A673 (cell line): ENCODE measurements around the gene QSOX2. TPM values are rescaled to one million over a fixed set of nuclear protein-coding genes. Genes with fewer than 3 reads are reported as not detected.

Experiments
- BruUV-seq: library from RNA; stranded (reverse); fragments of 400-500 nt; replicated peaks from 2 replicates; lab custom pipeline; 2021; lab: Mats Ljungman, UMichigan
- CTCF ChIA-PET: fragments of 300-600 bp; sonication (Branson Sonifier 250); formaldehyde crosslinking; loops from one replicate; lab custom pipeline; 2022; ENCODE audit warnings: antibody characterized with exemption; lab: Charles Lee
- POLR2A ChIA-PET: fragments of 300-600 bp; sonication (Branson Sonifier 250); formaldehyde crosslinking; loops from one replicate; lab custom pipeline; 2022; ENCODE audit warnings: antibody characterized with exemption; ENCODE audit not compliant: low non-redundant PET; lab: Charles Lee
- DNase-seq: peaks from one replicate; pipeline ENCODE4 v3.0.0-alpha.2; 2015; ENCODE audit warnings: low spot score
- H3K27ac ChIP-seq: fragments of 200-600 bp; sonication (generic); 2 replicates; pipeline ENCODE4 v1.5.1; 2016; ENCODE audit warnings: mixed run types, low read depth, mild to moderate bottlenecking, mixed read lengths, antibody characterized with exemption, low read length; ENCODE audit not compliant: poor library complexity, severe bottlenecking
- H3K27me3 ChIP-seq: fragments of 200-600 bp; sonication (generic); replicated peaks from 2 replicates; pipeline ENCODE4 v1.6.1; 2017; ENCODE audit warnings: mixed run types, low read depth, mild to moderate bottlenecking, mixed read lengths, antibody characterized with exemption, low read length; ENCODE audit not compliant: insufficient read depth, poor library complexity
- H3K36me3 ChIP-seq: fragments of 200-600 bp; sonication (generic); 2 replicates; pipeline ENCODE4 v1.6.1; 2016; ENCODE audit warnings: mixed run types, mild to moderate bottlenecking, mixed read lengths, antibody characterized with exemption, low read length; ENCODE audit not compliant: insufficient read depth, poor library complexity, severe bottlenecking
- H3K4me1 ChIP-seq: fragments of 200-600 bp; sonication (generic); 2 replicates; pipeline ENCODE4 v1.6.1; 2017; ENCODE audit warnings: mixed run types, mild to moderate bottlenecking, mixed read lengths, antibody characterized with exemption, low read length; ENCODE audit not compliant: insufficient read depth, poor library complexity, severe bottlenecking
- H3K4me3 ChIP-seq: fragments of 200-600 bp; sonication (generic); 2 replicates; pipeline ENCODE4 v1.5.1; 2016; ENCODE audit warnings: low read depth, mixed run types, mild to moderate bottlenecking, mixed read lengths, low read length; ENCODE audit not compliant: poor library complexity, severe bottlenecking
- H3K9me3 ChIP-seq: fragments of 200-600 bp; sonication (generic); 2 replicates; pipeline ENCODE4 v1.6.1; 2016; ENCODE audit warnings: mixed run types, low read depth, mild to moderate bottlenecking, mixed read lengths, antibody characterized with exemption, low read length; ENCODE audit not compliant: poor library complexity, severe bottlenecking
- EZH2 ChIP-seq: fragments of 200-600 bp; sonication (generic); IDR thresholded peaks from 2 replicates; pipeline ENCODE4 v1.6.1; 2017; ENCODE audit warnings: borderline replicate concordance, low read depth, mild to moderate bottlenecking, mixed read lengths, antibody characterized with exemption, low read length; ENCODE audit not compliant: poor library complexity, severe bottlenecking
- intact Hi-C: fragments of 100-400 bp; cut with micrococcal nuclease; formaldehyde crosslinking; loops from one replicate; pipeline ENCODE4 v1.10.0; 2022; ENCODE audit not compliant: unreplicated experiment
- total RNA-seq: library from RNA; stranded (reverse); gene quantifications from 2 replicates; pipeline ENCODE4 v1.2.3, GENCODE V29; 2021
- TF ChIP-seq, protein P1 (sequence below): fragments of 300-800, 200-600 bp; sonication (generic); conservative IDR thresholded peaks from 2 replicates; pipeline ENCODE4 v1.5.1; 2017; ENCODE audit warnings: low read depth, mild to moderate bottlenecking, antibody characterized with exemption, low read length, moderate library complexity, mixed read lengths

Gene QSOX2
- total RNA-seq, 1 experiment from 2014 or later, result 43.7 TPM

DNA sequence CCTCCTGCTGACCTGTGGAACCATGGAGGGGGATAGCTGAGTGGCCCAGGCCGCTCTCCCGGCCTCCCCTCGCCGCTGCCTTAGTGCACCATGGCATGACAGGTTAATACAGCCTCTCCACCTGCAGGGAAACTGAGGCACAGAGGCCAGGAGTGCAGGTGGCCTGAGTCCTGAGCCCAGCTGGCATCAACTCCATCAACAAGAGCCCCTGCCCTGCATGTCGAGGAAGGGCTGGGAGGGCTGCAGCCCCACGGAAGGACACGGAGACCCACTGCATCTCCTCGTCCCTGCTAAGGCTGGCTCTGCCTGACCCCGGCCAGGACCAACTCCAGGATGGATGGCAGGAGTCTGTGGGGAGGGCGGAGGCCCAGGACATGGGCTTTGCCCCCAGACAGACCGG lies 31.1 kb upstream of the QSOX2 start:
- Histone ChIP-seq H3K27ac (no peak overlapping the region), H3K27me3 (no peaks in the 10 kb centered on the region), H3K4me1 (no peaks in the 10 kb centered on the region), H3K36me3 (no peaks in the 10 kb centered on the region), H3K4me3 (no peak overlapping the region), H3K9me3 (no peaks in the 10 kb centered on the region)
- no peak for DNase-seq
- BruUV-seq, result no TSS peak
- TF ChIP-seq, protein P1, sequence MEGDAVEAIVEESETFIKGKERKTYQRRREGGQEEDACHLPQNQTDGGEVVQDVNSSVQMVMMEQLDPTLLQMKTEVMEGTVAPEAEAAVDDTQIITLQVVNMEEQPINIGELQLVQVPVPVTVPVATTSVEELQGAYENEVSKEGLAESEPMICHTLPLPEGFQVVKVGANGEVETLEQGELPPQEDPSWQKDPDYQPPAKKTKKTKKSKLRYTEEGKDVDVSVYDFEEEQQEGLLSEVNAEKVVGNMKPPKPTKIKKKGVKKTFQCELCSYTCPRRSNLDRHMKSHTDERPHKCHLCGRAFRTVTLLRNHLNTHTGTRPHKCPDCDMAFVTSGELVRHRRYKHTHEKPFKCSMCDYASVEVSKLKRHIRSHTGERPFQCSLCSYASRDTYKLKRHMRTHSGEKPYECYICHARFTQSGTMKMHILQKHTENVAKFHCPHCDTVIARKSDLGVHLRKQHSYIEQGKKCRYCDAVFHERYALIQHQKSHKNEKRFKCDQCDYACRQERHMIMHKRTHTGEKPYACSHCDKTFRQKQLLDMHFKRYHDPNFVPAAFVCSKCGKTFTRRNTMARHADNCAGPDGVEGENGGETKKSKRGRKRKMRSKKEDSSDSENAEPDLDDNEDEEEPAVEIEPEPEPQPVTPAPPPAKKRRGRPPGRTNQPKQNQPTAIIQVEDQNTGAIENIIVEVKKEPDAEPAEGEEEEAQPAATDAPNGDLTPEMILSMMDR, result no peak
- ChIA-PET CTCF (no interaction called here), POLR2A (no interaction called here)
- intact Hi-C loops, result no loop called here

DNA sequence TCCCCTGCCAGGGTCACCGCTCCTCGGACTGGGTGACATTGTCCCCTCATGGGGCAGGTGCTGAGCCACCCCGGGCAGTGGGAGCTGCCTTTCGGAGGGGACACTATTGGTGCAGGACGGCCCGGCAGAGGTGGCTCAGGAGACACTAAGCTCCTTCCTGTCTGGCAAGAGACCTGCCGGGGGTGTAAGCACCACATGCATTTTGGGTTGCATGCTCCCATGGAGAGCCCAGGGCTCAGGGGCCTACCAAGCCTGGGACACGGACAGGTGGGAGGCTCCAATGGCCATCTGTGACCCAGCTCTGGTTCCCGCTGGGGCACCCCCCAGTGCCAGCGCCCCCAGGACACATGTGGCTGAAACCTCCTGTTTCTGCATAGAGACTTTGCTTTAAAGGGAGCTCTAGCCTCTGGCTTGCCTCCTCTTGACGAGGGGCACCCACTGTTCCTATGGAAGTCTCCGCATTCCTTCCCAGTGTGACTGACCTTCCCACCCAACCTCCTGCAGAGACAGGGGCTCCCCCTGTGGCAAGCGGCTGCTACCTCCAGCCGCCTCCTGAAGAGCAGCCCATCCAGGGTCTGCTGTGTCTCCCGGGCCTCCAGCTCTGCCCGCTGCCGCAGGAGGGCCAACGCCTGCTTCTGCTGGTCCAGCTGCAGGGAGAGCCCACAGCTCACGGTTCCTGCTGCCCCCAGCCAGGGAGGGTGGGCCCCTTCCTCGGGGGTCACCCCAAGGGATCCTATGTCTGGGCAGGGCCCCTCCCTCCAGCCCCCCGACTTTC lies 30.2 kb upstream of the QSOX2 start:
- Histone ChIP-seq H3K27ac (no peak overlapping the region), H3K9me3 (no peaks in the 10 kb centered on the region), H3K4me1 (no peaks in the 10 kb centered on the region), H3K4me3 (no peak overlapping the region), H3K36me3 (no peaks in the 10 kb centered on the region), H3K27me3 (no peaks in the 10 kb centered on the region)
- CTCF ChIA-PET, result interaction anchor here (0.5 to 0.7 kb wide), 2 partner anchors 105 to 137 kb away, joined by 3 to 10 read pairs; no protein-coding TSS in a partner anchor
- TF ChIP-seq, protein P1, result no peak
- TF ChIP-seq EZH2, result no peak
- POLR2A ChIA-PET, result no interaction called here
- DNase-seq, result no peak
- no TSS peak for BruUV-seq
- intact Hi-C loops, result no loop called here

DNA sequence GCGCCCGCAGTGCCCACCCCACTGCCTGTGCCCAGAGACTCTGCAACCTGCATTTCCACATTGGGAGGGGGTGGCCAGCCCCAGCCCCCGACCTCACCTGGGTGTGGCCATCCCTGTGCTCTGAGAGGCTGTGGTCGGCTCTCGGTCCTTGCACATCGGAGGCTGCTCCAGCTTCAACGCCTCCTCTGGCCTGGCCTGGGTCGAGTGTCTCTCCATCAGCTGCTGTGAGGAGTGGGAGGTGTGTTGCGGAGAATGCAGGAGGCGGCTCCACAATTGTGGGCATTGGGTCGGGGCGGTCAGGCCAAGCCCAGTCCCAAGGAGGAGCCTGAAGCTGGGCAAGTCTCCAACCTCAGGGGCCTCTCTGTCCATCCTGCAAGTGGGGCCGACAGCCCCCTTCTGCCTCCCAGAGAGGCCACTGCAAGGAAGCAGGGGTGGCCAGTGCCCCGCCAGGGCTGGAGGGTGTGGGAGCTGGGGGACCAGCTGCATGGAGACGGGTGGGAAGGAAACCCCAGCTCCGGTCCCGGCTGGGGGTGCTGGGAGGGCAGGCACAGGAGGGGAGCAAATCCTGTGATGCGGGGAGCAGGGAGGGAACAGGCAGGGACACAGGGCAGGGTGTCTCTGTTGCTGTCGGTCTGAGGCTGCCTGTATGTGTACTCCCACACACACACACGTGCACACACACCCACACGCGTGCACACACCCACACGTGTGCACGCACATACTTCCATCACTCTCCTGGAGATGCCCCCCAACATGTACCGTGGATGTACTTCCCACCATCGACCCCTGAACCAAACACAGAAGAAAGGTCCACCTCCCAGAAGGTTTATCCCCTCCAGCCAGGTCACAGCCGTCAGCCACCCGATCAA lies 29.4 kb upstream of the QSOX2 start:
- no peaks in the 10 kb centered on the region for H3K4me1 ChIP-seq
- H3K36me3 ChIP-seq, result no peaks in the 10 kb centered on the region
- ChIA-PET POLR2A (no interaction called here), CTCF (interaction anchor here (0.5 kb wide), 1 partner anchor 136 kb away, joined by 10 read pairs; no protein-coding TSS in a partner anchor)
- intact Hi-C loops, result no loop called here
- no peaks in the 10 kb centered on the region for H3K9me3 ChIP-seq
- H3K27me3 ChIP-seq, result no peaks in the 10 kb centered on the region
- no TSS peak for BruUV-seq
- no peak overlapping the region for H3K4me3 ChIP-seq
- H3K27ac ChIP-seq, result no peak overlapping the region
- DNase-seq, result no peak
- no peak for TF ChIP-seq EZH2
- TF ChIP-seq, protein P1, result no peak
